ENCODE results near the gene RAPGEF3.

Gene RAPGEF3

DNA sequence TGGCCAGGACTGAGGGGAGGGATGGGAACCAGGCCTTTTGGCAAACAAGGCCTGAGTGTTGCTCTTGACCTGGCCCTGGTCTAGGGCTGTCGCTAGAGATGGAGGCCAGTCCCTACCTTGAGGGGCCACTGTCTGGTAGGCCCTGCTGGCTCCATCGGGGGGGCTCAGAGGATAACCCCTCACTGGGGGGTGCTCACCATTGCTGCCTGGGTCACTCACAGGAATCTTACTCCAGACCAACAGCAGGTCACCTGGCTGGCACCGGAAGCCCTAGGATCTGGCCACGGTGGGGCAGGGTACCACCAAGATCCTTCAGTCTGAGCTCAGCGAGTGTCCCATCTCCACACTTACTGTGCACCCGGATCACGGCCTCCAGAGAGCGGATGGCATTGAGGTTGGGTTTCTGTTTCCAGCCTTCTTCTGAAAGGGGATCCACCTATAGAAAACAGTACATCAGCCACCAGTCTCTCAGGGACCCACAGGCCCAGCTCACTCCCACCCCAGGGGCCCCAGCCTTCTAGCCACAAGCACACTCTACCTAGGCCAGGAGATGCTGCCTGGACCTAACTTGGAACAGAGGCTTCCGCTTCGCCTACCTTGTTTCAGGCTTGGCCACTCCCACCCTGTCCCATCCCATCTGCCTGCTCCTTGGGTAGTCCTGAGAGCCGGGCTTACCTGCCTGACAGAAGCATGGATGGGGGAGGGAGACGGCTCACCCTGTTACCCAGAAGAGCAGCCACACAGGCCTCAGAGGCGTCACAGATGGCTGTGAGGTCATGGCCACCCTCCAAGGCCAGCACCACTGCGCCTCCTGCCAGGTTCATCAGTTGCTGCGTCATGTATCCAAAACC is 26.6 kb upstream of the RAPGEF3 start:
- TF ChIP-seq PAX5 (IDR thresholded peaks at IDR 0.05; ENCODE audit: insufficient read depth, low read length, severe bottlenecking) (no peak), POU2F2 (IDR thresholded peaks at IDR 0.05; ENCODE audit: low read depth, low read length) (no peak), TAF1 (IDR thresholded peaks at IDR 0.05; ENCODE audit: low read depth, low read length) (no peak), SPI1 (IDR thresholded peaks at IDR 0.05; ENCODE audit: low read depth, low read length) (no peak), POLR2AphosphoS5 (IDR thresholded peaks at IDR 0.05; ENCODE audit: low read depth, low read length) (no peak), POLR2A (IDR thresholded peaks at IDR 0.05; ENCODE audit: low read depth, low read length) (no peak)
- FAIRE-seq (no peak), DNase-seq (ENCODE audit: insufficient read length, low spot score) (no peak)

DNA sequence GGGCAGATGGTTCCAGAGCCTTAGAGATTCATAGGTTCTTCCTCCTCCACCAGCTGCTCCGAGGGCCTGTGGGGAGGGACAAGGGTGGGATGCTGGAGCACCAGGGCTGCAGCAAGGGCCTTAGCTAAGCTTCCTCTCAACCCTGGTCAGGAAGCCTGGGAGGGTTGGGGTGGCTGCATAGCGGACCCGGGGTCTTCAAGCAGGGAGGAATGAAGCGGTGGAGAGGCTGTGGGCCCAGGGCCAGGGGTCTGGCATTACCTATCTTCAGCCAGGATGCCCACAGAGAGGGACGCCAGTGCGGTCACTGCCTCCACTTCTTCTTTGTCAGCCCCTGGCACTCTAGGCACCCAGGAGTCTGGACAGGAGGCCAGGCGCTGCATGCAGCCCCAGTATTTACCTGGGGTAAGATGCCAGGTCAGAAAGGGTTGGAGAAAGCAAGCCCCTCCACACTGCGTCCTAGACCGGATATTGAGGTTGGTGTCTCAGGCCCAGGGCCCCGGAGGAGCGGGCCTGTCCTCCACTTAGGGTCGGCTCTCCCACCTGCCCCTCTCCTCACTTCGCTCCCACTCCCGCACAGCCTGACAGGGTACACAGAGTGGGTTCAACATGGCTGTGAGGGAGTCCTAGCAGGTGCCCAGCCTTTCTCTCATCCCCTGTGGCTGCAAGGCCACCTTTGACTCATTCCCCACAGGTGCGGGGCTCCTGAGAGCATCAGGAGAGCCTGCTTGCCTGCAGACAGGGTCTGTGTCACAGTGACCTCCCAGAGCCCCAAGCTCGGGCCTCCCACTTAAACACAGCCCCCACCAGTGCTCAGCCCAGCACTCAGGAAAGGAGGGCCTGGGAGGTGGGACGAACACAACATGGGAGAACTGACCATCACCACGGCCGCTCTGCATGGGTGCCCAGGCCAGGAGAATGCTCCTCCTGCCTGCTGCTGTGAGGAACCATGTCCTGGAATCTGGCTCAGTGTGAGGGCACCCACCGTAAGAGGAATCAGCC is 25.4 kb upstream of the RAPGEF3 start:
- no peak for DNase-seq (ENCODE audit: insufficient read length, low spot score)
- TF ChIP-seq POLR2AphosphoS5 (IDR thresholded peaks at IDR 0.05; ENCODE audit: low read depth, low read length) (no peak), POU2F2 (IDR thresholded peaks at IDR 0.05; ENCODE audit: low read depth, low read length) (no peak), POLR2A (IDR thresholded peaks at IDR 0.05; ENCODE audit: low read depth, low read length) (no peak), PAX5 (IDR thresholded peaks at IDR 0.05; ENCODE audit: insufficient read depth, low read length, severe bottlenecking) (no peak), TAF1 (IDR thresholded peaks at IDR 0.05; ENCODE audit: low read depth, low read length) (no peak), SPI1 (IDR thresholded peaks at IDR 0.05; ENCODE audit: low read depth, low read length) (no peak)
- FAIRE-seq, result no peak

DNA sequence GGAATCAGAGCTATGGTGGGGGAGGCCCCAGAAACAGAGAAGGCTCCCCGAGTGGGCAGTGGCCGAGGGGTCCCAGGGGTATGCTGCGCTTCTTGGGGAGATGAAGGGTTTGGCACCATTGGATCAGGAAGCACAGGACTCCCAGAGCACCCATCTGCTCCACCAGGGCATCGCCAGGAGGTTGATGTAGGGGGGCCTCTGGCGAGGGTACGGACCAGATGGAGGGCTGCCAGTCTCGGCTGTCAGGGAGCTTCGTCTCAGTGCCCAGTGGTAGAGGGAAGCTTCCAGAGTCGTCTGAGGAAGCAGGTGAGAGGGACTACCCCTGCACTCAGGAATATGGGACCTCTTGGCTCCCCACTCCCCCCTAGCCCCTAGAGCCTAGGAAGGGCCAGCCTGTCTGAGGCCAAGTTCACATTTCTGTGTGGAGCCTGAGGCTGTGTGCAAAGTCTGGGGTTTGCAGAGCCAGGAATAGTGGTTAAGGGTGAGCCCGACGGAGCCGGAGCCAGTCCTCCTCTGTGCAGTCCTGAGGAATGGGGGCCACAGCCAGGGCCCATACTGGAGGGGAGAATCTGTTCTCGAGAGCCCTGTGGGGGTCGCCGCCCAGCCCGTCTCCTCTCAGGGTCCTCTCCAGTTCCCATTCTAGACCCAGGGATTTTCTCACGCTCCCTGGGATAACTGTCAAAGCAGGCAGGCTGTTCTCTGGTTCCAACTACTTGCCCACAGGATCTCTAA is 24.5 kb upstream of the RAPGEF3 start:
- DNase-seq (ENCODE audit: insufficient read length, low spot score), result no peak
- no peak for FAIRE-seq
- TF ChIP-seq POLR2A (IDR thresholded peaks at IDR 0.05; ENCODE audit: low read depth, low read length), result no peak
- TF ChIP-seq POU2F2 (IDR thresholded peaks at IDR 0.05; ENCODE audit: low read depth, low read length), result no peak
- TF ChIP-seq SPI1 (IDR thresholded peaks at IDR 0.05; ENCODE audit: low read depth, low read length), result no peak
- TF ChIP-seq TAF1 (IDR thresholded peaks at IDR 0.05; ENCODE audit: low read depth, low read length), result no peak
- TF ChIP-seq POLR2AphosphoS5 (IDR thresholded peaks at IDR 0.05; ENCODE audit: low read depth, low read length), result no peak
- no peak for TF ChIP-seq PAX5 (IDR thresholded peaks at IDR 0.05; ENCODE audit: insufficient read depth, low read length, severe bottlenecking)

DNA sequence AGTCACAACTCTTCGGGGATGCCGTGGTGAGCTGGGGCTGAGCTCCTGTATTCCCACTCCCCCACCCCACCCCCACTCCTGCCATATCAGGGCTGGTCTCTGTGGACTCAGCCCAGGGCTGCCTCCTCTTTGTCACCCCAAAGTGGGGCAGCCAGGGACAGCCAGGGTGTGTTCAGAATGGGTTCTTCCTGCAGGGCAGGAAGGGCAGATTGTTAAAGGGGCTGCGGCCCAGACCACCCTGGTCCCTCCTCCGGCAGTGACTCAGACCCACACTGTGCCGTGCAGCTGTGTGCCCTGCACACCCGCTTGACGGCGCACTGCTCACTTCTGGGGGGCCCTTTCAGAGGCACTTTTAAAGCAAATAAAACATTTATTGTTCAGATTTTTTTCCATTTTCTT is 23.7 kb upstream of the RAPGEF3 start:
- TF ChIP-seq POLR2AphosphoS5 (IDR thresholded peaks at IDR 0.05; ENCODE audit: low read depth, low read length) (no peak), PAX5 (IDR thresholded peaks at IDR 0.05; ENCODE audit: insufficient read depth, low read length, severe bottlenecking) (no peak), SPI1 (IDR thresholded peaks at IDR 0.05; ENCODE audit: low read depth, low read length) (no peak), POLR2A (IDR thresholded peaks at IDR 0.05; ENCODE audit: low read depth, low read length) (no peak), TAF1 (IDR thresholded peaks at IDR 0.05; ENCODE audit: low read depth, low read length) (no peak), POU2F2 (IDR thresholded peaks at IDR 0.05; ENCODE audit: low read depth, low read length) (no peak)
- no peak for DNase-seq (ENCODE audit: insufficient read length, low spot score)
- FAIRE-seq, result no peak

DNA sequence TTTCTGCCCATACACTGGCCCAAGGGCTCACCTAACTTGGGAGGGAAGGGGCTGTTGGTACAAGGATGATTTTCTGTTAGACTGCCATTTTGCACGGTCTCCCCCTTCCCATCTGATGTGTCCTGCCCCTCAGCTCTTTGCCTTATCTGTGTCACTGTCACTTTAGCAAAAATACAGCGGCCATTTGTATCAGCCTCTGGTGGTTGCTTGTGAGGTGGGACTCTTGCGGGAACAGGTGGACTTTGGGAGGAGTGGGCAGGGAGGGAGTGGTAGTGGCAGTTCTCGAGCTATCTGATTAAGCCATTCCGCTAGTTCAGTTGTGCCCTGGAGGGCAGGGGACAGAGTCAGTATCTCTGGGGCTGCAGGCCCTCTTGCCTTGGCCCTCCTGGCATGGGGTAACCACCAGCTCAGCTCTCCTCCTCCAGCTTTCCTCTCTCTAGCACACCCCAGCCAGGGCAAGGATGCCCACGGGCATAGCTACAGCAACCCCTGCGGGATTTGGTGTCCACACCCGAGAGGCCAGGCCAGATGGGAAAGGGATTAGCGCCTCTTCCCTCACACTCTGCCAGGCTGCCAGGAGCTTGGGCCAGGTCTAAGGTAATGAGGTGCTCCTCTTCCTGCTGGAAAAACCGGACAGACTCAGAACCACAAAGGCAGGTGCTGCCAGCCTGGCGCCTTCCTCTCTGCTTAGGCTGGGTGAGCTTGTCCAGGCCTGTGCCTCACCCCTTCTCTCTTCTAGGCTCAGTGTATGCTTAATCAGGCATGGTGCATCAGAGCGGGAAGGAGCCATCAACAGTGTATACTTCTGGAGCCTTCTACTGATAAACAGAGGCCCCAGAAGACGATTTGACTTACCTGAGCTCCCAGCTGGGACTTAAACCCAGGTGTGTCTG is 23.0 kb upstream of the RAPGEF3 start:
- no peak for FAIRE-seq
- no peak for DNase-seq (ENCODE audit: insufficient read length, low spot score)
- TF ChIP-seq POLR2A (IDR thresholded peaks at IDR 0.05; ENCODE audit: low read depth, low read length), result 0 out of 2 replicates have a peak, but pooled peaks have one; percentile 17
- no peak for TF ChIP-seq PAX5 (IDR thresholded peaks at IDR 0.05; ENCODE audit: insufficient read depth, low read length, severe bottlenecking)

DNA sequence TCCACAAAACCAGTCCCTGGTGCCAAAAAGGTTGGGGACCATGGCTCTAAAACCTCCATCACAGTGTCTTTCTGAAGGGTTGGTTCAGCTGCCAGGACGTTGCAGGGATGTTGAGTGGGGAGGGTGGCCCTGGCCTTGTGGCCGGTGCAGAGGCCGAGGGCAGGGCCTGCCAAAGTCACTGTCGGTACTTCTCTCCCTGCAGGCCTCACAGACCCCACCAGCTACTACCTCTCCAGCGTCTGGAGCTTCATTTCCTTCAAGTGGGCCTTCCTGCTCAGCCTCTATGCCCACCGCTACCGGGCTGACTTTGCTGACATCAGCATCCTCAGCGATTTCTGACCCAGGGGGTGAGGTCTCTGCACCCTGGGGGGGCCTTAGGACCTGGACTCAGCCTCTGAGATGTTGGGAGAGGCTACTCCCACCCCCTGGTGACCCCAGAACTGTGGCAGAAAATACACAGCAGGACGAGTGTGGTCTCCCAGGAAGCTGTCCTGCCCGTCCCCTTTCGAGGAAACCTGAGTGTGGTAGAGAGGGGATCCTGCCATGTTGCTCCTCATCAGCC is 21.3 kb upstream of the RAPGEF3 start:
- TF ChIP-seq PAX5 (IDR thresholded peaks at IDR 0.05; ENCODE audit: insufficient read depth, low read length, severe bottlenecking), result no peak
- no peak for TF ChIP-seq POLR2AphosphoS5 (IDR thresholded peaks at IDR 0.05; ENCODE audit: low read depth, low read length)
- TF ChIP-seq POU2F2 (IDR thresholded peaks at IDR 0.05; ENCODE audit: low read depth, low read length), result no peak
- no peak for TF ChIP-seq SPI1 (IDR thresholded peaks at IDR 0.05; ENCODE audit: low read depth, low read length)
- no peak for TF ChIP-seq TAF1 (IDR thresholded peaks at IDR 0.05; ENCODE audit: low read depth, low read length)
- TF ChIP-seq POLR2A (IDR thresholded peaks at IDR 0.05; ENCODE audit: low read depth, low read length), result no peak

DNA sequence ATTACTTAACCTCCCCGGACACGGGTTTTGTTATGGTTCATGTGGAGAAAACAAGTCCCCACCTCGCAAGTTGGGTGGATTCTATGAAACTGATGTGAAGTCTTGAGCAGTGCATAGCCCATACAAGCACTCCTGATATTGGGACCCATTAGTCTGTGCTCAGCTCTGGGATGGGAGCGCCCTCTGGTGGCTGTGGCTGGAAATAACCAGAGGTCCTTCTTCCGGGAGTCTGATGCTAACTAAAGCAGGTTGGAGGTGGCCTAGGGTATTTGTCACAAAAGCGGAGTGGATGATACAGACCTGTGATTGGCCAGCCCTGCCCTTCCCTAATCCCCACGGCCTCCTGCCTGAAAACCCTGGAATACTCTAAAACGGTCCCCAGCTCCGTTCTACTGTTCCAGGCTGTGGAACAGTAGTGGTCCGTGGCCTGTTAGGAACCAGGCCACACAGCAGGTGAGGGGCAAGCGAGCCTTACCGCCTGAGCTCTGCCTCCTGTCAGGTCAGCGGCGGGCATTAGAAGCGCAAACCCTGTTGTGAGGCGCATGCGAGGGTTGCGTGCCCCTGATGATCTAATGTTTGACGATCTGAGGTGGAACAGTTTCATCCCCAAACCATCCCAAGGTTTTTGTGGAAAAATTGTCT is 20.7 kb upstream of the RAPGEF3 start:
- TF ChIP-seq POU2F2 (IDR thresholded peaks at IDR 0.05; ENCODE audit: low read depth, low read length) (peak; percentile 54; the same call in 1 of the 2 replicates), TAF1 (IDR thresholded peaks at IDR 0.05; ENCODE audit: low read depth, low read length) (0 out of 2 replicates have a peak, but pooled peaks have one; percentile 12), SPI1 (IDR thresholded peaks at IDR 0.05; ENCODE audit: low read depth, low read length) (no peak)
- DNase-seq (ENCODE audit: insufficient read length, low spot score), result peak; percentile 86
- FAIRE-seq, result peak; percentile 88

More for the DNA sequence above, 21.3 kb upstream of the RAPGEF3 start:
- DNase-seq (ENCODE audit: insufficient read length, low spot score), result no peak
- no peak for FAIRE-seq

Data from GM12891 (cell line).